K562 (cell line): Measurements from ENCODE around the gene ITPK1. TPM values are rescaled to one million over a fixed set of nuclear protein-coding genes. Genes with fewer than 3 reads are reported as not detected.

Experiments used
- ATAC-seq: fragments of 200-7000 bp; cut with Tn5 transposase; 3 replicates; pipeline ENCODE4 v1.9.1; 2020; ENCODE audit warnings: moderate library complexity
- BruUV-seq: library from RNA; stranded (reverse); fragments of 400-500 nt; replicated peaks from 2 replicates; lab custom pipeline; 2021; lab: Mats Ljungman, UMichigan
- CTCF ChIA-PET: fragments of 300-600 bp; formaldehyde crosslinking; extraction: SDS; loops from one replicate; lab custom pipeline; 2021; ENCODE audit warnings: low intra/inter-chr PET ratio; lab: Yijun Ruan, JAX
- POLR2A ChIA-PET: fragments of 300-600, 350-650 bp; sonication (Branson Sonifier 250); formaldehyde crosslinking; extraction: SDS; loops from one replicate; lab custom pipeline; 2021; ENCODE audit warnings: antibody characterized with exemption, inconsistent platforms; lab: Yijun Ruan, JAX
- DNase-seq, 4 experiments: peaks; one replicate each; pipeline versions ENCODE4 v3.0.0 to v3.0.0-alpha.2; 2011 to 2018; ENCODE audit warnings: low spot score in 3 of 4, mixed read lengths in 3 of 4; ENCODE audit errors: extremely low read depth in 1 of 4
- FAIRE-seq: peaks from 2 replicates; lab custom pipeline; 2011; peaks lifted over from hg19 to GRCh38; lab: Jason Lieb, UNC
- H2AFZ ChIP-seq: 2 replicates; pipeline ENCODE4 v1.6.0; 2011; ENCODE audit warnings: low read depth, low read length, control low read depth, inconsistent platforms
- H3K27ac ChIP-seq: fragments of 200-600 bp; 3 replicates; pipeline ENCODE4 v1.8.0; 2011; ENCODE audit warnings: low read depth, mild to moderate bottlenecking, control low read depth, inconsistent platforms, low read length, moderate library complexity, mixed read lengths; ENCODE audit errors: extremely low read depth
- H3K27me3 ChIP-seq, 2 experiments: fragments of 300-600 bp in 1 of 2; 2 replicates in 1 of 2; 3 replicates in 1 of 2; pipeline versions ENCODE4 v1.6.0 to v1.8.0; 2011; ENCODE audit warnings: inconsistent platforms in 2 of 2, low read length in 2 of 2, mild to moderate bottlenecking in 1 of 2, mixed read lengths in 1 of 2, moderate library complexity in 1 of 2; ENCODE audit not compliant: control insufficient read depth in 2 of 2, insufficient read depth in 2 of 2
- H3K36me3 ChIP-seq: fragments of 300-600 bp; 3 replicates; pipeline ENCODE4 v1.8.0; 2011; ENCODE audit warnings: mild to moderate bottlenecking, low read length, inconsistent platforms; ENCODE audit not compliant: control insufficient read depth, insufficient read depth
- H3K4me1 ChIP-seq, 2 experiments: fragments of 200-600 bp in 1 of 2; replicated peaks in 1 of 2; 2 replicates in 1 of 2; 3 replicates in 1 of 2; pipeline versions ENCODE4 v1.5.1 to v1.8.0; 2011; ENCODE audit warnings: inconsistent platforms in 2 of 2, low read length in 2 of 2, mild to moderate bottlenecking in 1 of 2, mixed read lengths in 1 of 2, moderate library complexity in 1 of 2; ENCODE audit not compliant: control insufficient read depth in 2 of 2, insufficient read depth in 2 of 2
- H3K4me2 ChIP-seq: 2 replicates; pipeline ENCODE4 v1.6.1; 2011; ENCODE audit warnings: low read length, control low read depth, inconsistent platforms, mixed read lengths; ENCODE audit not compliant: insufficient read depth
- H3K4me3 ChIP-seq: fragments of 200-600 bp; sonication (generic), shearing (Covaris generic); 2 replicates; pipeline ENCODE4 v1.5.1; 2016; ENCODE audit warnings: control low read depth, inconsistent platforms
- H3K79me2 ChIP-seq: fragments of 200-600 bp; 3 replicates; pipeline ENCODE4 v1.8.0; 2011; ENCODE audit warnings: low read length, inconsistent platforms; ENCODE audit not compliant: control insufficient read depth, insufficient read depth
- H3K9ac ChIP-seq, 2 experiments: 2 replicates each; pipeline versions ENCODE4 v1.6.0 to v1.6.1; 2011; ENCODE audit warnings: low read depth in 2 of 2, low read length in 2 of 2, control low read depth in 1 of 2, inconsistent platforms in 1 of 2, mild to moderate bottlenecking in 1 of 2, mixed read lengths in 1 of 2; ENCODE audit not compliant: insufficient read depth in 1 of 2
- H3K9me1 ChIP-seq: one replicate; pipeline ENCODE4 v1.6.0; 2011; ENCODE audit warnings: inconsistent platforms, mild to moderate bottlenecking, low read length, moderate library complexity; ENCODE audit not compliant: control insufficient read depth, insufficient read depth
- H3K9me3 ChIP-seq: replicated peaks from 2 replicates; pipeline ENCODE4 v1.5.1; 2011; ENCODE audit warnings: low read depth, low read length, inconsistent platforms; ENCODE audit not compliant: control insufficient read depth, insufficient read depth
- H4K20me1 ChIP-seq: replicated peaks from 2 replicates; pipeline ENCODE4 v1.6.1; 2011; ENCODE audit warnings: low read length, inconsistent platforms, mixed read lengths; ENCODE audit not compliant: control insufficient read depth, insufficient read depth
- BCOR ChIP-seq: fragments of 450-650 bp; IDR thresholded peaks from 2 replicates; pipeline ENCODE4 v1.6.1; 2016
- FIP1L1 ChIP-seq: fragments of 200-400 bp; formaldehyde crosslinking; IDR thresholded peaks from 2 replicates; pipeline ENCODE4 v1.6.1; 2018; ENCODE audit warnings: mild to moderate bottlenecking, low read depth, low read length; ENCODE audit not compliant: poor library complexity, severe bottlenecking
- RBM22 ChIP-seq: fragments of 200-400 bp; formaldehyde crosslinking; IDR thresholded peaks from 2 replicates; pipeline ENCODE4 v1.6.1; 2018; ENCODE audit warnings: low read length, low read depth; ENCODE audit not compliant: poor library complexity, severe bottlenecking
- RBM25 ChIP-seq: fragments of 200-400 bp; formaldehyde crosslinking; IDR thresholded peaks from 2 replicates; pipeline ENCODE4 v1.6.1; 2018; ENCODE audit warnings: low read length, low read depth, moderate library complexity; ENCODE audit not compliant: severe bottlenecking
- SMARCA5 ChIP-seq: fragments of 450-650 bp; IDR thresholded peaks from 2 replicates; pipeline ENCODE4 v1.6.1; 2016
- ZFP36 ChIP-seq: fragments of 150-350 bp; IDR thresholded peaks from 2 replicates; pipeline ENCODE4 v1.6.1; 2018; ENCODE audit warnings: low read length, low read depth; ENCODE audit not compliant: partially characterized antibody
- ZNF232 ChIP-seq: sonication (generic); formaldehyde crosslinking; IDR thresholded peaks from 2 replicates; pipeline ENCODE4 v1.8.0; 2022; ENCODE audit warnings: mild to moderate bottlenecking, missing genetic modification reagents
- ZNF778 ChIP-seq: fragments of 450-650 bp; formaldehyde crosslinking; IDR thresholded peaks from 2 replicates; pipeline ENCODE4 v1.4.0; 2020; ENCODE audit warnings: mild to moderate bottlenecking, moderate library complexity
- WGBS: fragments of 100-300 bp; shearing (Covaris generic); methylation state at CpG from one replicate; pipeline ENCODE4 v1.1.6; 2016; ENCODE audit warnings: low coverage, mixed read lengths; ENCODE audit not compliant: insufficient coverage; ENCODE audit errors: missing lambda C conversion rate; 5-methylcytosine and 5-hydroxymethylcytosine counted together
- in situ Hi-C: fragments of 300-500 bp; cut with MboI; formaldehyde crosslinking; loops from 4 replicates; pipeline ENCODE4 v1.15.0; 2018; ENCODE audit warnings: inconsistent platforms, mixed read lengths
- intact Hi-C: fragments of 100-400 bp; cut with micrococcal nuclease; formaldehyde crosslinking; loops from 2 replicates; pipeline ENCODE4 v1.14.2; 2022
- polyA plus RNA-seq, 8 experiments: library from polyadenylated mRNA; depleted of rRNA in 4 of 8; stranded (reverse) in 5 of 8; unstranded in 3 of 8; fragments of >200 nt; fragmentation: Nextera tagmentation in 2 of 8; fragmentation: Illumina TruSeq in 1 of 8; extraction: Ambion mirVana in 2 of 8; extraction: Trizol in 1 of 8; gene quantifications; 2 replicates each; pipeline versions ENCODE4 v1.2.1 to v1.2.3, GENCODE V29; 2011 to 2014; ENCODE audit warnings: inconsistent platforms in 1 of 8, missing spikeins in 1 of 8
- total RNA-seq, 7 experiments: library from RNA; depleted of rRNA in 6 of 7; stranded (reverse); fragments of >200 nt in 6 of 7; fragmentation: Illumina TruSeq in 2 of 7; extraction: Trizol in 2 of 7; gene quantifications; 2 replicates each; pipeline versions ENCODE4 v1.2.1 to v1.2.3, GENCODE V29; 2011 to 2021; ENCODE audit warnings: low replicate concordance in 1 of 7
- TF ChIP-seq, protein P1 (sequence below): IDR thresholded peaks from 3 replicates; pipeline ENCODE4 v1.6.1; 2011; ENCODE audit warnings: borderline replicate concordance, mild to moderate bottlenecking, moderate library complexity; ENCODE audit not compliant: insufficient read length; ENCODE audit errors: extremely low read depth

ITPK1 gene
- total and polyA plus RNA-seq, 9 of the 15 experiments (the other 6 are each of a cell fraction or from before 2014, with no cell fraction given), result 1.2 to 39.2 (median 23.0) TPM

DNA sequence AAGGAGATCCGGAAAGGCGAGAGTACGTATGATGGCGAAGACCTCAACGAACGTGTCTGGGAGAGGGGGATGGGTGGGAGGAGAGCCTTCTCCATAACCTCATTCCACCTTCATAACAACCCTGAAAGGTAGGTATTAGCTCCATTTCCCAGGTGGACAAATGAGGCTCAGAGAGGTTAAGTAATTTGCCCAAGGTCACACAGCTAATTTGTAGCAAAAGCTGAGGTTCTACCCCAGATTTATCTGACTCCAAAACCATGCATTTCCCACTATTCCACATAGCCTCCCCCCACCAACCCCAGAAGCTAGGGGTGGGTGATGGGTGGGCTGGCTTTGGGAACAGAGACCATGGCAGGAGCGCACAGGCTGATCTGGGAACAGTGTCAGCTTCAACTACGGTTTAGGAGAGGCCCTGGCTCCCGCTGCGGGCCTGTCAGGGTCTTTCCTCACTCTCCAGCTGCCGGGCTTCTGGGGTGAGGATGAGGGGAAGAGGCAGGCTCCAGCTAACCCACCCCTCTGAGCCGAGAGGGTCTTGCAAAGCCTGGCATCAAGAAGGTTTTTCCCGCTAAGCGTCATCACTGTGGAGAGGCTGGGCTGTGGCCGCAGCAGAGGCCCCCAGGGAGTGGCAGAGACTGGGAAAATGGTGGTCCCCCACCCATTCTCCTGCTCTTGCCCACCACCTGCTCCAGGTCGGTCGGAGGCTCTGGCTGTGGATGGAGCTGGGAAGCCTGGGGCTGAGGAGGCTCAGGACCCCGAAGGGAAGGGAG, 183.9 kb downstream of the ITPK1 start:
- ATAC-seq (no peak), DNase-seq (no peak)
- Histone ChIP-seq H4K20me1 (no peaks in the 10 kb centered on the region; the same call in none of the 2 replicates), H3K9me3 (no peaks in the 10 kb centered on the region), H3K79me2 (no peaks in the 10 kb centered on the region), H2AFZ (no peak overlapping the region), H3K27ac (no peak overlapping the region), H3K9ac (no peak overlapping the region), H3K4me2 (no peak overlapping the region)
- BruUV-seq, result no TSS peak
- POLR2A ChIA-PET, result no interaction called here
- in situ Hi-C loops (no loop called here), intact Hi-C loops (no loop called here)
- 46% methylated on average over 5 of the region's 18 CpGs for WGBS
- TF ChIP-seq BCOR (peak; percentile 45; the same call in 1 of the 2 replicates), RBM22 (no peak), FIP1L1 (no peak), ZNF778 (no peak), ZFP36 (peak; percentile 84), ZNF232 (CRISPR knock-in tag) (no peak), SMARCA5 (0 out of 2 replicates have a peak, but pooled peaks have one; percentile 43), RBM25 (peak; percentile 89)
- TF ChIP-seq, protein P1, sequence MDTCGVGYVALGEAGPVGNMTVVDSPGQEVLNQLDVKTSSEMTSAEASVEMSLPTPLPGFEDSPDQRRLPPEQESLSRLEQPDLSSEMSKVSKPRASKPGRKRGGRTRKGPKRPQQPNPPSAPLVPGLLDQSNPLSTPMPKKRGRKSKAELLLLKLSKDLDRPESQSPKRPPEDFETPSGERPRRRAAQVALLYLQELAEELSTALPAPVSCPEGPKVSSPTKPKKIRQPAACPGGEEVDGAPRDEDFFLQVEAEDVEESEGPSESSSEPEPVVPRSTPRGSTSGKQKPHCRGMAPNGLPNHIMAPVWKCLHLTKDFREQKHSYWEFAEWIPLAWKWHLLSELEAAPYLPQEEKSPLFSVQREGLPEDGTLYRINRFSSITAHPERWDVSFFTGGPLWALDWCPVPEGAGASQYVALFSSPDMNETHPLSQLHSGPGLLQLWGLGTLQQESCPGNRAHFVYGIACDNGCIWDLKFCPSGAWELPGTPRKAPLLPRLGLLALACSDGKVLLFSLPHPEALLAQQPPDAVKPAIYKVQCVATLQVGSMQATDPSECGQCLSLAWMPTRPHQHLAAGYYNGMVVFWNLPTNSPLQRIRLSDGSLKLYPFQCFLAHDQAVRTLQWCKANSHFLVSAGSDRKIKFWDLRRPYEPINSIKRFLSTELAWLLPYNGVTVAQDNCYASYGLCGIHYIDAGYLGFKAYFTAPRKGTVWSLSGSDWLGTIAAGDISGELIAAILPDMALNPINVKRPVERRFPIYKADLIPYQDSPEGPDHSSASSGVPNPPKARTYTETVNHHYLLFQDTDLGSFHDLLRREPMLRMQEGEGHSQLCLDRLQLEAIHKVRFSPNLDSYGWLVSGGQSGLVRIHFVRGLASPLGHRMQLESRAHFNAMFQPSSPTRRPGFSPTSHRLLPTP, result no peak
- TF ChIP-seq, all 486 proteins: peak for 4
- Histone ChIP-seq H3K27me3 (no peaks in the 10 kb centered on the region), H3K4me3 (no peak overlapping the region), H3K9me1 (no peaks in the 10 kb centered on the region), H3K36me3 (no peaks in the 10 kb centered on the region), H3K4me1 (no peaks in the 10 kb centered on the region; a peak in 2 of 5 replicates)
- CTCF ChIA-PET, result no interaction called here
- no peak for FAIRE-seq
